Neural progenitor cell (in vitro differentiated cells): ENCODE measurements around the gene SDCCAG8. TPM values are rescaled to one million over a fixed set of nuclear protein-coding genes. Genes with fewer than 3 reads are reported as not detected.

Source experiments
- DNase-seq: peaks from one replicate; pipeline ENCODE4 v3.0.0-alpha.2; 2016; ENCODE audit warnings: low spot score
- H2AFZ ChIP-seq: fragments of 200-600 bp; sonication (generic); replicated peaks from 2 replicates; pipeline ENCODE4 v1.6.1; 2016; ENCODE audit warnings: antibody characterized with exemption
- H3F3A ChIP-seq: fragments of 200-600 bp; sonication (generic); 2 replicates; pipeline ENCODE4 v1.6.1; 2016; ENCODE audit warnings: antibody characterized with exemption, low read depth
- H3K27ac ChIP-seq: fragments of 200-600 bp; sonication (generic); 2 replicates; pipeline ENCODE4 v1.5.1; 2016; ENCODE audit warnings: mild to moderate bottlenecking
- H3K27me3 ChIP-seq: fragments of 200-600 bp; sonication (generic); 2 replicates; pipeline ENCODE4 v1.6.1; 2016; ENCODE audit warnings: mild to moderate bottlenecking, moderate library complexity
- H3K36me3 ChIP-seq: fragments of 200-600 bp; sonication (generic); 2 replicates; pipeline ENCODE4 v1.5.1; 2016
- H3K4me1 ChIP-seq: fragments of 200-600 bp; sonication (generic); 2 replicates; pipeline ENCODE4 v1.6.1; 2016; ENCODE audit warnings: mixed run types
- H3K4me2 ChIP-seq: fragments of 200-600 bp; sonication (generic); 2 replicates; pipeline ENCODE4 v1.6.1; 2016
- H3K4me3 ChIP-seq: fragments of 200-600 bp; sonication (generic); 2 replicates; pipeline ENCODE4 v1.5.1; 2016
- H3K79me2 ChIP-seq: fragments of 200-600 bp; sonication (generic); 2 replicates; pipeline ENCODE4 v1.6.1; 2016; ENCODE audit warnings: low read depth
- H3K9ac ChIP-seq: fragments of 200-600 bp; sonication (generic); 2 replicates; pipeline ENCODE4 v1.6.1; 2016
- H3K9me3 ChIP-seq: fragments of 200-600 bp; sonication (generic); 2 replicates; pipeline ENCODE4 v1.5.1; 2016; ENCODE audit warnings: low read depth
- H4K20me1 ChIP-seq: fragments of 200-600 bp; sonication (generic); 2 replicates; pipeline ENCODE4 v1.6.1; 2016; ENCODE audit warnings: low read depth
- H3K27ac Mint-ChIP-seq: 3 replicates; pipeline ENCODE4 v1.8.0; 2021; ENCODE audit warnings: mixed read lengths
- H3K27me3 Mint-ChIP-seq: 2 replicates; pipeline ENCODE4 v1.8.0; 2022; ENCODE audit warnings: low read depth, mild to moderate bottlenecking, inconsistent platforms, moderate library complexity, mixed read lengths; ENCODE audit not compliant: insufficient read depth
- H3K36me3 Mint-ChIP-seq: 3 replicates; pipeline ENCODE4 v1.8.0; 2021; ENCODE audit warnings: mixed read lengths
- H3K4me1 Mint-ChIP-seq: 3 replicates; pipeline ENCODE4 v1.8.0; 2021; ENCODE audit warnings: mixed read lengths
- H3K4me3 Mint-ChIP-seq: 3 replicates; pipeline ENCODE4 v1.8.0; 2021; ENCODE audit warnings: mild to moderate bottlenecking, moderate library complexity, mixed read lengths
- H3K9me3 Mint-ChIP-seq: 3 replicates; pipeline ENCODE4 v1.8.0; 2020; ENCODE audit warnings: mixed read lengths
- EZH2 ChIP-seq: fragments of 200-600 bp; sonication (generic); IDR thresholded peaks from 2 replicates; pipeline ENCODE4 v1.6.1; 2017; ENCODE audit warnings: antibody characterized with exemption, mild to moderate bottlenecking, moderate library complexity
- EZH2phosphoT487 ChIP-seq: fragments of 200-600 bp; sonication (generic); IDR thresholded peaks from 2 replicates; pipeline ENCODE4 v1.6.1; 2017; ENCODE audit warnings: antibody characterized with exemption
- total RNA-seq: library from RNA; depleted of rRNA; stranded (reverse); fragments of >200 nt; gene quantifications from 2 replicates; pipeline ENCODE4 v1.2.3, GENCODE V29; 2015; ENCODE audit warnings: low replicate concordance
- TF ChIP-seq, protein P1 (sequence below): fragments of 200-600 bp; sonication (generic); IDR thresholded peaks from 2 replicates; pipeline ENCODE4 v1.5.1; 2017; ENCODE audit warnings: antibody characterized with exemption, mild to moderate bottlenecking

Gene SDCCAG8
- total RNA-seq, 1 donor from 2014 or later, result 30.3 TPM

DNA sequence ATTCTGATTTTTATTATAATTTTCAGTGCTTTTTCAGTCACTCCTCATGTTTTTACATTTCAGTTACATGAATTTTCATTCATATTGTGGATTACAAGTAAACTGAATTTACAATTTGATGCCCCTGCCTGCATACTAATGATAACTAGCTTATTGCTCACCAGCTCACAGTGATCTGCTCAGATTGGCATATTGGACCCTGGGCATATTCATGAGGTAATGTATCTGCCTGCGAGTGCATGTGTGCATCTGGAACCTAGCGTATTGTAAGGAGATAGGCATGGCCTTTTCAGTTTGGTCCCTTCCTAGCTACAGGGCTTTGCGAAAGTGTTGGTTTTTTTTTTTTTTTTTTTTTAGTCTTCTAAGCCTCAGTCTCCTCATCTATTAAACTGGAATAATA lies 213.7 kb downstream of the SDCCAG8 start:
- peaks cover 53% of the 10 kb centered on the region for H3K4me1 ChIP-seq
- H3K9me3 ChIP-seq, result no peaks in the 10 kb centered on the region
- H3K9ac ChIP-seq, result no peak overlapping the region
- TF ChIP-seq EZH2phosphoT487 (no peak), EZH2 (no peak)
- TF ChIP-seq, protein P1, sequence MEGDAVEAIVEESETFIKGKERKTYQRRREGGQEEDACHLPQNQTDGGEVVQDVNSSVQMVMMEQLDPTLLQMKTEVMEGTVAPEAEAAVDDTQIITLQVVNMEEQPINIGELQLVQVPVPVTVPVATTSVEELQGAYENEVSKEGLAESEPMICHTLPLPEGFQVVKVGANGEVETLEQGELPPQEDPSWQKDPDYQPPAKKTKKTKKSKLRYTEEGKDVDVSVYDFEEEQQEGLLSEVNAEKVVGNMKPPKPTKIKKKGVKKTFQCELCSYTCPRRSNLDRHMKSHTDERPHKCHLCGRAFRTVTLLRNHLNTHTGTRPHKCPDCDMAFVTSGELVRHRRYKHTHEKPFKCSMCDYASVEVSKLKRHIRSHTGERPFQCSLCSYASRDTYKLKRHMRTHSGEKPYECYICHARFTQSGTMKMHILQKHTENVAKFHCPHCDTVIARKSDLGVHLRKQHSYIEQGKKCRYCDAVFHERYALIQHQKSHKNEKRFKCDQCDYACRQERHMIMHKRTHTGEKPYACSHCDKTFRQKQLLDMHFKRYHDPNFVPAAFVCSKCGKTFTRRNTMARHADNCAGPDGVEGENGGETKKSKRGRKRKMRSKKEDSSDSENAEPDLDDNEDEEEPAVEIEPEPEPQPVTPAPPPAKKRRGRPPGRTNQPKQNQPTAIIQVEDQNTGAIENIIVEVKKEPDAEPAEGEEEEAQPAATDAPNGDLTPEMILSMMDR, result no peak
- Mint-ChIP-seq H3K4me3 (no peak overlapping the region), H3K36me3 (peaks cover 3% of the 10 kb centered on the region), H3K27me3 (no peaks in the 10 kb centered on the region), H3K4me1 (peaks cover 48% of the 10 kb centered on the region), H3K9me3 (no peaks in the 10 kb centered on the region), H3K27ac (peak overlapping the region; percentile 97)
- no peak for DNase-seq
- no peak overlapping the region for H3K4me3 ChIP-seq
- H3K79me2 ChIP-seq, result no peaks in the 10 kb centered on the region
- no peaks in the 10 kb centered on the region for H4K20me1 ChIP-seq
- H2AFZ ChIP-seq, result no peak overlapping the region
- H3K27ac ChIP-seq, result no peak overlapping the region
- H3K4me2 ChIP-seq, result no peak overlapping the region
- H3K36me3 ChIP-seq, result no peaks in the 10 kb centered on the region
- peaks cover 35% of the 10 kb centered on the region for H3F3A ChIP-seq
- H3K27me3 ChIP-seq, result no peaks in the 10 kb centered on the region

DNA sequence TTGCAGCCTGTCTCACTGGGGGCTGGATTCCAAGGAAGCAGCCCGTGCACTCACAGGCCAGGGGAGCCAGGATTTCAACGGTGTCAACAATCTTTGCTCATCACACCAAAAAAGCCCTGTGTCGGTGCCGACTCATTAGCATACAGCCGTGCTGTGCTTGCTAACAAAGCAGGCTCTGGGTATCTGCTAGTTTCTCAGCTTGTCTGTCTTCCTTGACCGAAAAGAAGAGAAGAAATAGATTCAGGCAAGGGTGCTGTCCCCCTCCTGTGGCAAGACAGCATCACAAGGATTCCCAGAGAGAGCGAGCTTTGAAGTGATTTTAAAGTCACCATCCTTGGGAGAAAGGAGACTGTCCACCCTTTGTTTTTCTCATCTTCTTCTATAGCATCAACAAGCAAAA lies 214.7 kb downstream of the SDCCAG8 start:
- H3K27me3 Mint-ChIP-seq, result peaks cover 2% of the 10 kb centered on the region
- peaks cover 42% of the 10 kb centered on the region for H3F3A ChIP-seq
- DNase-seq, result peak; percentile 68
- H3K9me3 Mint-ChIP-seq, result no peaks in the 10 kb centered on the region
- H4K20me1 ChIP-seq, result no peaks in the 10 kb centered on the region
- H3K9me3 ChIP-seq, result no peaks in the 10 kb centered on the region
- H3K9ac ChIP-seq, result no peak overlapping the region
- no peaks in the 10 kb centered on the region for H3K27me3 ChIP-seq
- H3K4me2 ChIP-seq, result peak overlapping the region; percentile 66
- peak overlapping the region; percentile 57 for H3K4me3 Mint-ChIP-seq
- H3K4me1 Mint-ChIP-seq, result peaks cover 57% of the 10 kb centered on the region
- H3K36me3 Mint-ChIP-seq, result peaks cover 3% of the 10 kb centered on the region
- H3K79me2 ChIP-seq, result no peaks in the 10 kb centered on the region
- no peaks in the 10 kb centered on the region for H3K36me3 ChIP-seq
- peaks cover 63% of the 10 kb centered on the region for H3K4me1 ChIP-seq
- TF ChIP-seq EZH2phosphoT487 (no peak), EZH2 (no peak)
- TF ChIP-seq, protein P1, result no peak
- H3K27ac Mint-ChIP-seq, result peak overlapping the region; percentile 97
- H2AFZ ChIP-seq, result peak overlapping the region; percentile 70
- H3K27ac ChIP-seq, result peak overlapping the region; percentile 69
- H3K4me3 ChIP-seq, result peak overlapping the region; percentile 16

DNA sequence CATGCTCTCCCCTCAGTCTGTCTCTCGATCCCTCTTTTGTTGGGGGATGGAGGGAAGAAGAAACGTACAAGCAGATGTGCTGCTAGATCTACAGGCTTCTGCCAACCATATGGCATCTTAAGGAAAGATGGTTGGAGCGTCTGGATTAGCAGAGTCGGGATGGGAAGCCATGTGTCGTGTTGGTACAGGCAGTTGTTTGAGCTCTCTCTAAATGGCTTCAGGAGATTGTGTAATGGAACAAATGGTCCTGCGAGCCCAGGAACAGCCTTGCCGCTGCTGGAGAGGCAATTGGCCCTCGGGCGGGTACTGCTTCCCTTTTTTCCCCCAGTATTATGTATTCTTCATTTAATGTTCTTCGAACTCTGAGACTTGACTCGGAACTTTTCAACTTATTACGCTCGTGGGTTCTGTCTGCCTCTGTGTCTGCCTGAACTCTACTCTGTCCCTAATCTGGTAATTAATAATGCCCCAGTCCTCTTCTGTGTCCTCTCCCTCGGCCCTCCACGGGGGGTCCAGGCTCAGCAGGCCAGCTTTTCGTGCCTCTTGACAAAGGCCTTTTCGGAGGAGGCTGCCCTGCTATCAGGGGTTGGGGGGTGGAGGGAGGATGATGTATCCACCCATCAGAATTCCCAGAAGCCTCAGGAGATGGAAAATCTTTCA lies 215.3 kb downstream of the SDCCAG8 start:
- TF ChIP-seq EZH2 (no peak), EZH2phosphoT487 (no peak)
- TF ChIP-seq, protein P1, result no peak
- peaks cover 2% of the 10 kb centered on the region for H3K27me3 Mint-ChIP-seq
- H3K9ac ChIP-seq, result no peak overlapping the region
- H3F3A ChIP-seq, result peaks cover 47% of the 10 kb centered on the region
- H3K4me1 ChIP-seq, result peaks cover 68% of the 10 kb centered on the region
- peak overlapping the region; percentile 70 for H2AFZ ChIP-seq
- peak overlapping the region; percentile 69 for H3K27ac ChIP-seq
- peak overlapping the region; percentile 66 for H3K4me2 ChIP-seq
- H3K36me3 Mint-ChIP-seq, result peaks cover 3% of the 10 kb centered on the region
- no peaks in the 10 kb centered on the region for H3K36me3 ChIP-seq
- H4K20me1 ChIP-seq, result no peaks in the 10 kb centered on the region
- DNase-seq, result peak; percentile 76
- no peaks in the 10 kb centered on the region for H3K79me2 ChIP-seq
- no peaks in the 10 kb centered on the region for H3K27me3 ChIP-seq
- H3K9me3 ChIP-seq, result no peaks in the 10 kb centered on the region
- no peaks in the 10 kb centered on the region for H3K9me3 Mint-ChIP-seq
- peak overlapping the region; percentile 16 for H3K4me3 ChIP-seq
- H3K27ac Mint-ChIP-seq, result peak overlapping the region; percentile 97
- H3K4me1 Mint-ChIP-seq, result peaks cover 64% of the 10 kb centered on the region
- H3K4me3 Mint-ChIP-seq, result peak overlapping the region; percentile 57
